Left lung (tissue), 14 donors: ENCODE results near the gene NDUFA1. TPM values are rescaled to one million over a fixed set of nuclear protein-coding genes. Genes with fewer than 3 reads are reported as not detected.
"Not testable (repeated sequence)": the region's sequence is repeated elsewhere in the genome, so short reads cannot be mapped to it uniquely, and the experiment has no call there.

Experiments used
- ATAC-seq: fragments of 200-7000 bp; cut with Tn5 transposase; one replicate; pipeline ENCODE4 v1.9.1; 2020; ENCODE audit warnings: moderate library complexity
- DNase-seq, 4 donors: peaks; one replicate each; pipeline ENCODE4 v3.0.0-alpha.2; 2013 to 2020
- H3K27ac ChIP-seq, 2 donors: fragments of 200-600 bp; sonication (generic) in 1 of 2; one replicate each; pipeline versions ENCODE4 v1.5.0 to v1.8.0; 2020 to 2021
- H3K27me3 ChIP-seq, 2 donors: fragments of 200-600 bp; sonication (generic) in 1 of 2; one replicate each; pipeline versions ENCODE4 v1.5.0 to v1.8.0; 2020 to 2021
- H3K36me3 ChIP-seq, 2 donors: fragments of 200-600 bp; sonication (generic) in 1 of 2; one replicate each; pipeline versions ENCODE4 v1.5.0 to v1.8.0; 2020 to 2021
- H3K4me1 ChIP-seq, 2 donors: fragments of 200-600 bp; one replicate each; pipeline ENCODE4 v1.8.0; 2021
- H3K4me3 ChIP-seq, 2 donors: fragments of 200-600 bp; sonication (generic) in 1 of 2; one replicate each; pipeline versions ENCODE4 v1.5.0 to v1.8.0; 2020 to 2021; ENCODE audit warnings: mild to moderate bottlenecking in 1 of 2
- H3K9me3 ChIP-seq, 2 donors: fragments of 200-600 bp; sonication (generic) in 1 of 2; one replicate each; pipeline versions ENCODE4 v1.5.0 to v1.8.0; 2020 to 2021
- intact Hi-C, 2 donors: fragments of 100-400 bp; cut with DNase I; formaldehyde crosslinking; loops; one replicate each; pipeline versions ENCODE4 v1.11.2 to v1.14.2; 2022
- long read RNA-seq, 12 donors: library from polyadenylated mRNA in 2 of 12; unstranded in 2 of 12; transcript quantifications; one replicate each; pipeline ENCODE4 v2.0.0 and lab custom pipeline, GENCODE V29; 2019 to 2026
- polyA plus RNA-seq, 6 donors: library from polyadenylated mRNA; unstranded; fragments of 120-200 nt; gene quantifications; one replicate each; pipeline ENCODE4 v1.2.1, GENCODE V29; 2013; ENCODE audit not compliant: insufficient read length in 6 of 6
- total RNA-seq, 2 donors: library from RNA; stranded (reverse); fragmentation: NEBNext Ultra II Directional; extraction: Animal tissue kit (Norgen Biotek cat#: 25700); gene quantifications; one replicate each; pipeline ENCODE4 v1.2.1, GENCODE V29; 2021
- TF ChIP-seq, protein P1 (sequence below), 2 donors: fragments of 200-600 bp; sonication (generic) in 1 of 2; IDR thresholded peaks; one replicate each; pipeline versions ENCODE4 v1.5.0 to v1.8.0; 2021; ENCODE audit warnings: antibody characterized with exemption in 2 of 2
- donor health status: DM: no; HTN: yes; CAD: no.
- donor health status: DM: no; HTN: no; CAD: no.

NDUFA1 gene
- total RNA-seq (10 to 100 TPM; 81.7 to 91.9 TPM), polyA plus RNA-seq (10 to 100 TPM; 77.8 to 90.4 (median 85.5) TPM)
- long read RNA-seq, donor 1, transcript NDUFA1-201 (3 exons, 766 nt), result major isoform, 342 of 360 reads
- long read RNA-seq, donor 1, partial matches to known transcripts, result 18 of 360 reads
- long read RNA-seq, donor 1, other reads (novel, unspliced or antisense), result 0 of 360 reads
- long read RNA-seq, donor 2, transcript NDUFA1-201 (3 exons, 766 nt), result major isoform, 186 of 197 reads
- long read RNA-seq, donor 2, partial matches to known transcripts, result 11 of 197 reads
- long read RNA-seq, donor 2, other reads (novel, unspliced or antisense), result 0 of 197 reads
- long read RNA-seq, donor 3, transcript NDUFA1-201 (3 exons, 766 nt), result major isoform, 164 of 173 reads
- long read RNA-seq, donor 3, partial matches to known transcripts, result 9 of 173 reads
- long read RNA-seq, donor 3, other reads (novel, unspliced or antisense), result 0 of 173 reads
- long read RNA-seq, donor 4, transcript NDUFA1-201 (3 exons, 766 nt), result major isoform, 230 of 230 reads
- long read RNA-seq, donor 4, partial matches to known transcripts, result 0 of 230 reads
- long read RNA-seq, donor 4, other reads (novel, unspliced or antisense), result 0 of 230 reads
- long read RNA-seq, donor 5, transcript NDUFA1-201 (3 exons, 766 nt), result major isoform, 230 of 230 reads
- long read RNA-seq, donor 5, partial matches to known transcripts, result 0 of 230 reads
- long read RNA-seq, donor 5, other reads (novel, unspliced or antisense), result 0 of 230 reads
- long read RNA-seq, donor 6, transcript NDUFA1-201 (3 exons, 766 nt), result major isoform, 243 of 257 reads
- long read RNA-seq, donor 6, partial matches to known transcripts, result 9 of 257 reads
- long read RNA-seq, donor 6, other reads (novel, unspliced or antisense), result 5 of 257 reads
- long read RNA-seq, donor 7, transcript NDUFA1-201 (3 exons, 766 nt), result major isoform, 114 of 121 reads
- long read RNA-seq, donor 7, partial matches to known transcripts, result 7 of 121 reads
- long read RNA-seq, donor 7, other reads (novel, unspliced or antisense), result 0 of 121 reads
- long read RNA-seq, donor 8, transcript NDUFA1-201 (3 exons, 766 nt), result major isoform, 123 of 123 reads
- long read RNA-seq, donor 8, partial matches to known transcripts, result 0 of 123 reads
- long read RNA-seq, donor 8, other reads (novel, unspliced or antisense), result 0 of 123 reads
- long read RNA-seq, donor 9, partial matches to known transcripts, result 0 of 3 reads
- long read RNA-seq, donor 9, other reads (novel, unspliced or antisense), result 0 of 3 reads
- long read RNA-seq, donor 10, transcript NDUFA1-201 (3 exons, 766 nt), result major isoform, 131 of 131 reads
- long read RNA-seq, donor 10, partial matches to known transcripts, result 0 of 131 reads
- long read RNA-seq, donor 10, other reads (novel, unspliced or antisense), result 0 of 131 reads
- long read RNA-seq, donor 11, transcript NDUFA1-201 (3 exons, 766 nt), result major isoform, 301 of 313 reads
- long read RNA-seq, donor 11, partial matches to known transcripts, result 12 of 313 reads
- long read RNA-seq, donor 11, other reads (novel, unspliced or antisense), result 0 of 313 reads
- long read RNA-seq, donor 12, transcript NDUFA1-201 (3 exons, 766 nt), result major isoform, 141 of 149 reads
- long read RNA-seq, donor 12, partial matches to known transcripts, result 8 of 149 reads
- long read RNA-seq, donor 12, other reads (novel, unspliced or antisense), result 0 of 149 reads

DNA sequence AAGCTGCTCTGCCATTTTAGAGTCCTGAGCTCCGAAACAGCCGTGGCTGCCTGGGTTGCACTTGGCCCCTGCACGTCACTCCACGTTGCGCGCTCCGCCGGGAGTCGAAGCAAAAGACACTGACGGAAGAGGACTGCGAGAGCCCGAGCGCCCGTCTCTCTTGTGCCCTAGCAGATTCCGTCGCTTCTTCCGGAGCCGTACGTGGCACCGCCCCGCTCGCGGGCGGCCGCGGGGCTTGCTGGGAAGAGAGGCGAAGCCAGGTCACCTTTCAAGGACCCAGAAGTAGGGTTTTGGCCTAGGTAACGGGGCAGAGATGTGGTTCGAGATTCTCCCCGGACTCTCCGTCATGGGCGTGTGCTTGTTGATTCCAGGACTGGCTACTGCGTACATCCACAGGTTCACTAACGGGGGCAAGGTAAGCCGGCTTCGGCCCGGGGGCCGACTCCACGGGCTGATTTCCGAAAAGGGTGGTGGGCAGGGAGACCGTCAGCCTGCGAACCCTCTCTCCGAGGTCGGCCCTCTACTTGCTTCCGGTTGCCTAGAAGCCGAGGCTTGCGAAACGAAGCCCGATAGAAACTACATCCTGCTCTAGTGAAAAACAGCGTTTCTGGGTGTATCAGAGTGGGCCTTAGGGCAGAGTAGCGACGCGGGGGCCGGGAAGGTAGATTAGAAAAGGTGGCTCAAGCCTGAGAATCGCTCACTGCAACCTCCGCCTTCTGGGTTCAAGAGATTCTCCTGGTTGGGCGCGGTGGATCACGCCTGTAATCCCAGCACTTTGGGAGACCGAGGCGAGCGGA is at the start of gene NDUFA1, which contains the start of gene RNF113A:
Gene NDUFA1 (plus strand): TSS at position 234 of the 797 bp plus-strand sequence. CDS start 80 bp downstream, at position 314.
Gene RNF113A (minus strand): TSS at position 135 of the 797 bp plus-strand sequence. CDS start 120 bp downstream, at position 15.
- Histone ChIP-seq H3K27ac (peak within 1 kb of the TSS; percentile 90 to 95), H3K9me3 (no peaks in the 10 kb centered on the region), H3K4me3 (peak within 1 kb of the TSS; percentile 39 to 65), H3K4me1 (peaks cover 0 to 19% of the 10 kb centered on the region in 2 donors), H3K27me3 (no peaks in the 10 kb centered on the region), H3K36me3 (peaks cover 0 to 10% of the 10 kb centered on the region in 2 donors)
- TF ChIP-seq, protein P1, sequence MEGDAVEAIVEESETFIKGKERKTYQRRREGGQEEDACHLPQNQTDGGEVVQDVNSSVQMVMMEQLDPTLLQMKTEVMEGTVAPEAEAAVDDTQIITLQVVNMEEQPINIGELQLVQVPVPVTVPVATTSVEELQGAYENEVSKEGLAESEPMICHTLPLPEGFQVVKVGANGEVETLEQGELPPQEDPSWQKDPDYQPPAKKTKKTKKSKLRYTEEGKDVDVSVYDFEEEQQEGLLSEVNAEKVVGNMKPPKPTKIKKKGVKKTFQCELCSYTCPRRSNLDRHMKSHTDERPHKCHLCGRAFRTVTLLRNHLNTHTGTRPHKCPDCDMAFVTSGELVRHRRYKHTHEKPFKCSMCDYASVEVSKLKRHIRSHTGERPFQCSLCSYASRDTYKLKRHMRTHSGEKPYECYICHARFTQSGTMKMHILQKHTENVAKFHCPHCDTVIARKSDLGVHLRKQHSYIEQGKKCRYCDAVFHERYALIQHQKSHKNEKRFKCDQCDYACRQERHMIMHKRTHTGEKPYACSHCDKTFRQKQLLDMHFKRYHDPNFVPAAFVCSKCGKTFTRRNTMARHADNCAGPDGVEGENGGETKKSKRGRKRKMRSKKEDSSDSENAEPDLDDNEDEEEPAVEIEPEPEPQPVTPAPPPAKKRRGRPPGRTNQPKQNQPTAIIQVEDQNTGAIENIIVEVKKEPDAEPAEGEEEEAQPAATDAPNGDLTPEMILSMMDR (IDR thresholded peaks at IDR 0.05), result no peak
- DNase-seq, result peak; percentile 60 to 95 (median 90)
- peak; percentile 97 for ATAC-seq
- intact Hi-C loops, result no loop called here

GRCh38 chrX:119824221-119824620 is 47.4 kb upstream of the NDUFA1 start:
- H3K27ac ChIP-seq, ATAC-seq, H3K4me1 ChIP-seq, H3K9me3 ChIP-seq, DNase-seq, H3K27me3 ChIP-seq, H3K36me3 ChIP-seq, intact Hi-C loops, H3K4me3 ChIP-seq: not testable (repeated sequence)

GRCh38 chrX:119826399-119826959 is 45.2 kb upstream of the NDUFA1 start:
- no peak overlapping the region for H3K27ac ChIP-seq

DNA sequence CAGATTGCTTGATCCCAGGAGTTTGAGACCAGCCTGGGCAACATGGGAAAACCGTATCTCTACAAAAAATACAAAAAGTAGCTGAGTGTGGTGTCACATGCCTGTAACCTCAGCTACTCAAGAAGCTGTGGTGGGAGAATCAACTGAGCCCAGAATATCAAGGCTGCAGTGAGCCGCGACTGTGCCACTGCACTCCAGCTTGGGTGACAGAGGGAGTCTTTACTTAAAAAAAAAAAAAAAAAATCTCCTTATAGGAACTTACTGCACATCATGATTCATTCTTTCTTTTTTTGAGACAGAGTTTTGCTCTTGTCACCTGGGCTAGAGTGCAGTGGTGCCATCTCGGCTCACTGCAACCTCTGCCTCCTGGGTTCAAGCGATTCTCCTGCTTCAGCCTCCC is 43.2 kb upstream of the NDUFA1 start:
- Histone ChIP-seq H3K4me1 (no peaks in the 10 kb centered on the region), H3K27ac (no peak overlapping the region), H3K36me3 (peaks cover 0 to 32% of the 10 kb centered on the region in 2 donors), H3K27me3 (no peaks in the 10 kb centered on the region), H3K4me3 (no peak overlapping the region), H3K9me3 (no peaks in the 10 kb centered on the region)
- ATAC-seq (no peak), DNase-seq (no peak)
- TF ChIP-seq, protein P1 (IDR thresholded peaks at IDR 0.05), result no peak
- intact Hi-C loops, result no loop called here

More at GRCh38 chrX:119826399-119826959, 45.2 kb upstream of the NDUFA1 start:
- peak in 2 of 4 donors; percentile 21 to 25 for DNase-seq
- intact Hi-C loops, result no loop called here
- Histone ChIP-seq H3K4me1 (no peaks in the 10 kb centered on the region), H3K27me3 (no peaks in the 10 kb centered on the region), H3K4me3 (no peak overlapping the region), H3K36me3 (peaks cover 0 to 14% of the 10 kb centered on the region in 2 donors), H3K9me3 (no peaks in the 10 kb centered on the region)
- ATAC-seq, result peak; percentile 21
- TF ChIP-seq, protein P1 (IDR thresholded peaks at IDR 0.05), result no peak
